Activated naive CD4-positive, alpha-beta T cell treated with anti-CD3 and anti-CD28 coated beads for 36 hours (primary cell): ENCODE measurements around the gene ZBTB20. TPM values are rescaled to one million over a fixed set of nuclear protein-coding genes. Genes with fewer than 3 reads are reported as not detected.

ENCODE experiments used
- CTCF ChIA-PET: fragments of 350-600 bp; sonication (Branson Sonifier 250); formaldehyde crosslinking; loops from one replicate; lab custom pipeline; 2021; ENCODE audit warnings: antibody characterized with exemption; lab: Charles Lee
- DNase-seq: peaks from one replicate; pipeline ENCODE4 v3.0.0-alpha.2; 2020
- H3K27ac Mint-ChIP-seq: one replicate; pipeline ENCODE4 v1.8.0; 2021; ENCODE audit warnings: mild to moderate bottlenecking, mixed read lengths
- H3K27me3 Mint-ChIP-seq: one replicate; pipeline ENCODE4 v1.8.0; 2021; ENCODE audit warnings: low read depth, mixed read lengths
- H3K36me3 Mint-ChIP-seq: one replicate; pipeline ENCODE4 v1.8.0; 2021; ENCODE audit warnings: low read depth, mixed read lengths
- H3K4me1 Mint-ChIP-seq: one replicate; pipeline ENCODE4 v1.8.0; 2021; ENCODE audit warnings: low read depth, mixed read lengths
- H3K4me3 Mint-ChIP-seq: one replicate; pipeline ENCODE4 v1.8.0; 2021; ENCODE audit warnings: mild to moderate bottlenecking, moderate library complexity, mixed read lengths
- H3K9me3 Mint-ChIP-seq: one replicate; pipeline ENCODE4 v1.8.0; 2021; ENCODE audit warnings: mixed read lengths
- intact Hi-C: fragments of 100-400 bp; cut with micrococcal nuclease; formaldehyde crosslinking; loops from one replicate; pipeline ENCODE4 v1.15.1; 2023
- total RNA-seq, 2 experiments: library from RNA; stranded (reverse); gene quantifications; one replicate each; pipeline ENCODE4 v1.2.3, GENCODE V29; 2021

Gene ZBTB20
- total RNA-seq, 2 experiments from 2014 or later, result 4.5 to 4.7 TPM

- H3K4me1 Mint-ChIP-seq, result no peaks in the 10 kb centered on the region
- H3K4me3 Mint-ChIP-seq, result no peak overlapping the region
Measured at GRCh38 chr3:114428044-114428595, 719.0 kb downstream of the ZBTB20 start.

DNA sequence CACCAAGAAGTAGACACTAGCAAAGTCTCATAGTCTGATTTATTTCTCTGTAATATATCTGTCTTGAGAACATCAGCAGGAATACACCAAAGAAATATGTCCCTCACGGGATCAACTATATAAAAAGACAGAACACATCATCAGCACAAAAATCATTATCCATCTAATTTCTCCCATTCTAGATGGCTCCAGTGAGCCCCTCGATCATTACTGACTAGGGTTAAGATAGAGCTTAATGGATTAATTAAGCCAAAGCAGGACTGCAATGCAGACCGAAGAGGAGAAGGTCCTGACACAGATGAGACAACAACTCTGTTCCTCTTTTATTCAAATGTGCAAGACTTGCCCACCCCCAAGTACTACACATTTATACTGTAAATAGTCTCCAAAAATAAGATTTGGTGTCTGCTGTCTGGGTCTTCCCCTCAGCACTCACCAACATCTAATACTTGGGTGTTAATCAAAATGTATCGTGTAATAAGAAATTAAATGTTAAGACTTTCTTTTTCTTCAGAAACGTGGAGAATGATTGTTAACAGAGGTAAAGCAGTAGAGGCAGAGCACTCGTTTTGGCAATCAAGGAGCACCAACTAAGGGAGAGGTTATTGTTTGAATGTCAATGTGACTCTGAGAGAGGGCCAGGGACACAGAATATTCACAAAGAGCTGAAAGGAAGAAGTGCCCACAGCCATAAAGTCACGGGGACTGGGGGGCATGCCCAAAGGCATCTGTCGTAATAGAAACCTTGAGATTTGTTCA is 719.6 kb downstream of the ZBTB20 start:
- H3K27ac Mint-ChIP-seq, result no peak overlapping the region
- H3K9me3 Mint-ChIP-seq, result no peaks in the 10 kb centered on the region
- CTCF ChIA-PET, result interaction anchor here (1.0 kb wide), 1 partner anchor 9 kb away, joined by 4 read pairs; no protein-coding TSS in a partner anchor
- H3K36me3 Mint-ChIP-seq, result no peaks in the 10 kb centered on the region
- H3K4me3 Mint-ChIP-seq, result no peak overlapping the region
- no peak for DNase-seq
- no peaks in the 10 kb centered on the region for H3K27me3 Mint-ChIP-seq
- intact Hi-C loops, result no loop called here
- peaks cover 1% of the 10 kb centered on the region for H3K4me1 Mint-ChIP-seq

More at GRCh38 chr3:114428044-114428595, 719.0 kb downstream of the ZBTB20 start:
- Mint-ChIP-seq H3K27ac (no peak overlapping the region), H3K27me3 (no peaks in the 10 kb centered on the region), H3K36me3 (no peaks in the 10 kb centered on the region), H3K9me3 (no peaks in the 10 kb centered on the region)
- intact Hi-C loops, result no loop called here
- DNase-seq, result no peak
- CTCF ChIA-PET, result no interaction called here

- no peaks in the 10 kb centered on the region for H3K9me3 Mint-ChIP-seq
- no peak for DNase-seq
- H3K27me3 Mint-ChIP-seq, result no peaks in the 10 kb centered on the region
- H3K4me1 Mint-ChIP-seq, result peaks cover 13% of the 10 kb centered on the region
- H3K36me3 Mint-ChIP-seq, result no peaks in the 10 kb centered on the region
- H3K27ac Mint-ChIP-seq, result no peak overlapping the region
- no peak overlapping the region for H3K4me3 Mint-ChIP-seq
- intact Hi-C loops, result no loop called here
- CTCF ChIA-PET, result interaction anchor here (0.9 to 1.5 kb wide), 2 partner anchors 13 to 24 kb away, joined by 3 read pairs; no protein-coding TSS in a partner anchor
Measured at GRCh38 chr3:114424337-114424736, 722.8 kb downstream of the ZBTB20 start.

DNA sequence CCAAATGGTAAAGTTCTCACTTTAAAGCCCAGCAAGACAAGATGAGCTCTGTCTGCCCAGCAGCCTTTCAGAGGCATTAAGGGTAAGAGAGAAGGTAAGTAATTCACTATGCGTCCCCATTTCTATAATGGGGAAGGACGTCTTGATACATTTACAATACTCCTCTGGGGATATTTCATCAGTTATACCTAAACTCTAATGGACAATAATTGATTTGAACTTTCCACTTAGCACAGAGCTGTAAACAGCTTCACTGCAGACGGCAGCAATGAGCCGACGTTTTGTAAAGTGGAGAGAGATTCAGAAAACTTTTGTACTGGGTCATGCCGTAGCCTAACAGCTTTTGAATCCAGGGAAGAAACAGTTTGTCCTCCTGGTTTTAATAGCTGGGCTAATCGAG is 725.9 kb downstream of the ZBTB20 start:
- DNase-seq, result no peak
- intact Hi-C loops, result no loop called here
- H3K36me3 Mint-ChIP-seq, result no peaks in the 10 kb centered on the region
- CTCF ChIA-PET, result interaction anchor here (0.6 to 4.8 kb wide), 6 partner anchors 17 to 1254 kb away, joined by 3 to 74 read pairs (median 5); no protein-coding TSS in a partner anchor
- H3K4me3 Mint-ChIP-seq, result no peak overlapping the region
- no peaks in the 10 kb centered on the region for H3K27me3 Mint-ChIP-seq
- no peak overlapping the region for H3K27ac Mint-ChIP-seq
- peaks cover 32% of the 10 kb centered on the region for H3K4me1 Mint-ChIP-seq
- H3K9me3 Mint-ChIP-seq, result no peaks in the 10 kb centered on the region

DNA sequence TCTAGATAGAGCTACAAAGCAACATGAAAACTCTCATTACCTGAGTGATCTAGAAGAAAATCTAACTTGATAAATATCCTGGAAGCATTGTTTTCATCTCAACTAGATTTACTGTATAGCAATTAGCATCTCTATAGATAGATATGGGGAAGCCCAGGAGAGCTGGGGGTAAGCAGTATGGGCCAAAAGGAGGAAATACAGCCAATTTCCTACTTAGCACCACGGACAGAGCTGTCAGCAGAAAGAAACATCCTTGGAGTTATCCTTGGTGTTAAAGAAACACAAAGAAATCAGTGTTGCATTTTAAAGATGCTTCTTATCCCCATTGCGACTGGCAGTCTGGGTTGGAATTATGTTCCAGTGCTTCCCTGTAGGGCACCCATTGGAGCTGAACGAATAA is 727.0 kb downstream of the ZBTB20 start:
- Mint-ChIP-seq H3K27ac (no peak overlapping the region), H3K27me3 (no peaks in the 10 kb centered on the region), H3K9me3 (no peaks in the 10 kb centered on the region), H3K4me1 (peaks cover 32% of the 10 kb centered on the region), H3K36me3 (no peaks in the 10 kb centered on the region), H3K4me3 (no peak overlapping the region)
- CTCF ChIA-PET, result interaction anchor here (0.6 to 4.8 kb wide), 10 partner anchors 11 to 237 kb away, joined by 3 to 74 read pairs (median 5); partner anchors contain the start of gene TIGIT
- no peak for DNase-seq
- intact Hi-C loops, result no loop called here

- no peaks in the 10 kb centered on the region for H3K36me3 Mint-ChIP-seq
- CTCF ChIA-PET, result interaction anchor here (0.6 to 4.8 kb wide), 37 partner anchors 8 to 434 kb away, joined by 3 to 74 read pairs (median 4); partner anchors contain the start of gene TIGIT
- H3K27ac Mint-ChIP-seq, result peak overlapping the region; percentile 56
- no peaks in the 10 kb centered on the region for H3K27me3 Mint-ChIP-seq
- no peaks in the 10 kb centered on the region for H3K9me3 Mint-ChIP-seq
- peak overlapping the region; percentile 36 for H3K4me3 Mint-ChIP-seq
- intact Hi-C loops, result loop anchor here (1.0 to 10.0 kb wide), 15 partner anchors 36 to 726 kb away; partner anchors contain the start of genes CCDC191, QTRT2, ZBTB20 and ZDHHC23
- H3K4me1 Mint-ChIP-seq, result peaks cover 32% of the 10 kb centered on the region
- DNase-seq, result no peak
Measured at GRCh38 chr3:114418724-114419543, 728.2 kb downstream of the ZBTB20 start.

GRCh38 chr3:114418107-114418506 is 729.0 kb downstream of the ZBTB20 start:
- H3K4me3 Mint-ChIP-seq, result peak overlapping the region; percentile 36
- H3K27me3 Mint-ChIP-seq, result no peaks in the 10 kb centered on the region
- peak overlapping the region; percentile 56 for H3K27ac Mint-ChIP-seq
- no peaks in the 10 kb centered on the region for H3K36me3 Mint-ChIP-seq
- peaks cover 32% of the 10 kb centered on the region for H3K4me1 Mint-ChIP-seq
- no peaks in the 10 kb centered on the region for H3K9me3 Mint-ChIP-seq
- no peak for DNase-seq
- intact Hi-C loops, result loop anchor here (1.0 to 10.0 kb wide), 15 partner anchors 35 to 727 kb away; partner anchors contain the start of genes CCDC191, QTRT2, ZBTB20 and ZDHHC23
- CTCF ChIA-PET, result interaction anchor here (0.7 to 4.8 kb wide), 27 partner anchors 9 to 435 kb away, joined by 3 to 74 read pairs (median 4); no protein-coding TSS in a partner anchor

GRCh38 chr3:114417675-114418074 is 729.4 kb downstream of the ZBTB20 start:
- Mint-ChIP-seq H3K27me3 (no peaks in the 10 kb centered on the region), H3K9me3 (no peaks in the 10 kb centered on the region), H3K36me3 (no peaks in the 10 kb centered on the region), H3K4me3 (no peak overlapping the region), H3K4me1 (peaks cover 34% of the 10 kb centered on the region), H3K27ac (peak overlapping the region; percentile 9)
- CTCF ChIA-PET, result interaction anchor here (0.7 to 4.8 kb wide), 14 partner anchors 9 to 268 kb away, joined by 3 to 74 read pairs (median 5); no protein-coding TSS in a partner anchor
- intact Hi-C loops, result loop anchor here (1.0 to 10.0 kb wide), 15 partner anchors 34 to 727 kb away; partner anchors contain the start of genes CCDC191, QTRT2, ZBTB20 and ZDHHC23
- no peak for DNase-seq

DNA sequence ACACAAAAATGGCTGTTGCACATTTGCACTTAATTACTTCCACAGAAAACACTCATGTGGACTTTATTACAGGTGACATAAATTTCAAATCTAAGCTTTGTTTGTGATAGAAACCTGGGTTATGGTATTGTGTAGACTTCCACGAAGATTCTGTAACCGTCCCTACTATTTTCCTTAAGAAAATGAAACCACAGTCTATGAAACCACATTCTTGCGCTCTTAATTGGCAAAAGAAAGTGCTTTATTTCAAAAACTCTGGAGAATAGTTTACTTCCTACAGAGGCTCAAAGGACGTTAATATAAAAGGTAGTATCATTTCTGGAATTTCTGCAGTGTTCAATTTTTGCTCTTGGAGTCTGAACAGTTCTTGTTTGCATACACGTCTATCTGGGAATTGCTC is 729.8 kb downstream of the ZBTB20 start:
- no peaks in the 10 kb centered on the region for H3K9me3 Mint-ChIP-seq
- H3K4me1 Mint-ChIP-seq, result peaks cover 35% of the 10 kb centered on the region
- intact Hi-C loops, result loop anchor here (5.0 to 10.0 kb wide), 2 partner anchors 105 to 728 kb away; partner anchors contain the start of gene ZBTB20
- no peak overlapping the region for H3K4me3 Mint-ChIP-seq
- H3K27ac Mint-ChIP-seq, result no peak overlapping the region
- no peaks in the 10 kb centered on the region for H3K27me3 Mint-ChIP-seq
- no peak for DNase-seq
- CTCF ChIA-PET, result interaction anchor here (1.9 to 4.8 kb wide), 2 partner anchors 34 to 262 kb away, joined by 7 to 74 read pairs; no protein-coding TSS in a partner anchor
- no peaks in the 10 kb centered on the region for H3K36me3 Mint-ChIP-seq

DNA sequence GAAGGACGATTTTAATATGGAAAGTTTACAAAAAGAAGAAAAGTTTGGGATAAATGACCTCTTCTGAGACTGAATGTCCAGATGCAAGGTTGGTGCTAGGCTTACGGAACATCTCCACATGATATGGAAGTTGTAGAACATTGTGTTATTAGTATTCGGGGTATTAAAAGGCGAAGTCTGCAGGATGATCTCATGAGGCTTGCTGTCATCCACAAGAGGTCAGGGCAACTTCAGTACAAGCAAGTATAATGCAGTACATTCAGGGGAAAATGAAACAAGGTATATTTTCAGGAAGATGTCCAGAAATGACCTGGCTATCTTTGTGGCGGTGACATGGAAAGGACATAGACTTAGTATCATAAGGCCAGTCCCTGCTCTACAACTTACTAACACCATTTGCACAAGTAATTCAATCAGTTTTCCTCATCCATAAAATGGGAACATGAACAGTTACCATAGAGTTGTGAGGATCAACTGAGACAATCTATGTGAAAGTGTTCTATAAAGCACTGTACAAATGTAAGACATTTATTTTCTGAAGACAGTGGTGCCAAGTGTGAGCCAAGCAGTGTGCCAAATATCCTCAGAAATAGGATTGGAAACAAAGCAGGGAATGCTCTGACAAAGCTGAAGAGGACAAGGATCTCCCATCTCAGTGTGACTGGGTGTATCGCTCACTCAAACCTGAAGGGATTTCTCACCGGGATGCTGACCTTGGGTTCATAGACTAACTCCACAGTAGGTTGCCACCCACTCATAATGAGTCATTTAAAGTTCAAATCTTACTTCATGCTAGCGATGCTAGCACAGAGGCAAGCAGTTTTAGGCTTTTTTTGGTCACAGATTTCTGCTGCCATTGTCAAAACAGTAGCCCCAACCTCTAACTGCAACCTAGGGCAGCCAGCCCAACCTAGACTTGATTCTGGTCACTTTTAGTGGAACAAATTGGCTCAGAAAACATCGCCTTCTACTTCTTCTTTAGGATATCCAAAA is 735.0 kb downstream of the ZBTB20 start:
- Mint-ChIP-seq H3K36me3 (no peaks in the 10 kb centered on the region), H3K9me3 (no peaks in the 10 kb centered on the region), H3K27ac (no peak overlapping the region), H3K4me1 (peaks cover 14% of the 10 kb centered on the region), H3K27me3 (no peaks in the 10 kb centered on the region), H3K4me3 (no peak overlapping the region)
- intact Hi-C loops, result loop anchor here (1.0 to 10.0 kb wide), 2 partner anchors 93 to 733 kb away; partner anchors contain the start of gene ZBTB20
- peak; percentile 41 for DNase-seq
- CTCF ChIA-PET, result no interaction called here
